Head of caudate nucleus (tissue), 42 donors: ENCODE results near the gene HIP1R.
"Not testable (repeated sequence)": the region's sequence is repeated elsewhere in the genome, so short reads cannot be mapped to it uniquely, and the experiment has no call there.

Experiments used
- DNase-seq, 42 donors: peaks; one replicate each; pipeline versions ENCODE4 v3.0.0 to v3.0.0-alpha.2; 2020 to 2021; ENCODE audit warnings: mixed read lengths in 7 of 42
- intact Hi-C: fragments of 100-400 bp; cut with DNase I; formaldehyde crosslinking; loops from one replicate; pipeline ENCODE4 v1.15.0; 2022

Gene HIP1R

GRCh38 chr12:122834921-122835749 is at the start of gene HIP1R:
TSS of gene HIP1R (plus strand) at chr12:122835457. CDS start at chr12:122835551, 94 bp downstream.
- intact Hi-C loops, result no loop called here
- peak in 33 of 42 donors; percentile 35 to 83 (median 69) for DNase-seq

DNA sequence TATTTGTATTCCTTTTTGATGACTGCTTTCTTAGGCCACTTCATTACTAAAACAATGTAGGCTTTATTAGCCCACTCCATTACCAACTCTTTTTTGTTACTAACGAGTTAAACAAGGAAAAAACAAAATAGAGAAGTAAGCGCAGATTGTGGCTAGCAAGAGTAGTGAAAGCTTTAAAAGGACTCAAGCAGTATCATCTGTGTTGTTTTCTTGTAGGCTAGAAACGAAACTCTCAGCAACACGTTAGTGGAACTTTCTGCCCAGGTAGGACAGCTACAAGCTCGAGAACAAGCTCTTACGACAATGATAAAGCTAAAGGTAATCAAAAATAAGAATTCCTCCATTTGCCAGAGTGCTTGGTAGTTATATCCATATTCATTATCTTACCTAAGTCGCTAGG is 49.8 kb upstream of the HIP1R start:
- DNase-seq, result no peak
- intact Hi-C loops, result no loop called here

DNA sequence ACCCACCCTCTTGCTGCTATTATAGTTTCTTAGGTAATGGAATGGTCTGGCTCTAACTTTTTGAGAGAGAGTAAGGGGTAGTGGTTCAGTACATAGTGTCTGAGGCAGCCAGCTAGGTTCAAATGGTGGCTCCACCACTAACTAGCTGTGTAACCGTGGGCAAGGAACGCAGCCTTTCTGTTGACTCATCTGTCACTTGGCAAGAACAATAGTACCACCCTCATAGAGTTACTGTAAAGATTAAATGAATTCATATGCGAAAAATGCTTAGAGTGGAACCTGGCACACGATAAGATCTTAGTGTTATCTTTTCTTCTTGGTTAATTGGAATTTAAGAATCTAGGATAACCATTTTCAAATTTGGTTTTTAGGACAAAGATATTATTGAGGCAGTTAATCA is 46.9 kb upstream of the HIP1R start:
- DNase-seq, result peak in 2 of 42 donors; percentile 19 to 20
- intact Hi-C loops, result no loop called here

GRCh38 chr12:122789637-122790036 is 45.6 kb upstream of the HIP1R start:
- intact Hi-C loops, result loop anchor here (5.0 to 10.0 kb wide), 2 partner anchors 65 to 163 kb away; no protein-coding TSS in a partner anchor
- DNase-seq, result no peak

- intact Hi-C loops, result loop anchor here (5.0 to 10.0 kb wide), 2 partner anchors 64 to 162 kb away; no protein-coding TSS in a partner anchor
Observed at GRCh38 chr12:122790393-122791075, 44.7 kb upstream of the HIP1R start.

GRCh38 chr12:122793685-122794106 is 41.6 kb upstream of the HIP1R start:
- intact Hi-C loops, result loop anchor here (5.0 to 10.0 kb wide), 2 partner anchors 61 to 159 kb away; no protein-coding TSS in a partner anchor
- peak in 12 of 42 donors; percentile 7 to 66 (median 24) for DNase-seq

More at GRCh38 chr12:122790393-122791075, 44.7 kb upstream of the HIP1R start:
- no peak for DNase-seq

DNA sequence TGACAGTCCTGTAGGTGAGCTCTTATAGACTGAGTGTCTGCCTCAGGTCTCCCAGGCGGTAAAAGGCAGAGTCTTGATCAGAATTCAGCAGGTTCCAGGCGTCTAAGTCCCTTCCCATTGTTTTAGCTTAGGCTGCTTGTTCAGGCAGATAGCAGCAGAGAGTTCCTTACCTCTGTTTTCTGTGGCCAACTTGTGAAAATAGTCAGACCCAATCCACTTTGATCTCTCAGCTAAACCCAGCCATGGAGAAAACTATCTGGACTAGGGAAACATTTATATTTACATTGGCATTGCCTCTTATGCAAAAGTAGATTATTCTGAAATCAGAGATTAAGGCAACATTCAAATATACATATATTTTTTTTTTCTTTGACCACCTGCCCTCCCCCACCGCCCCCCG is 39.5 kb upstream of the HIP1R start:
- DNase-seq, result no peak
- intact Hi-C loops, result loop anchor here (10.0 kb wide), 1 partner anchor 59 kb away; no protein-coding TSS in a partner anchor

- intact Hi-C loops, result loop anchor here (10.0 kb wide), 1 partner anchor 55 kb away; no protein-coding TSS in a partner anchor
- DNase-seq, result no peak
Observed at GRCh38 chr12:122799641-122800243, 35.5 kb upstream of the HIP1R start.

GRCh38 chr12:122803937-122804336 is 31.3 kb upstream of the HIP1R start:
- no peak for DNase-seq
- intact Hi-C loops, result no loop called here

DNA sequence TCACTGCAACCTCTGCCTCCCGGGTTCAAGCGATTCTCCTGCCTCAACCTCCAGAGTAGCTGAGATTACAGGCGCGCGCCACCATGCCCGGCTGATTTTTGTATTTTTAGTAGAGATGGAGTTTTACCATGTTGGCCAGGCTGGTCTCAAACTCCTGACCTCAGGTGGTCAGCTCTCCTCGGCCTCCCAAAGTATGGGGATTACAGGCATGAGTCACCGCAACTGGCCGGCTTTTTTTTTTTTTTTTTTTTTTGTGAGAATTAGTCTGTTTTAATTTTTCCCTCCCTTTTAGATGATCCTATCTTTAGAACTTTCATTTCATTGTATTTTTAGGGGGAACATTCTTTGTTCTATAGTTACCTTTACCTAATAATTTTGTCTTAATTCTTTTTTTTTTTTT is 30.3 kb upstream of the HIP1R start:
- intact Hi-C loops, DNase-seq: not testable (repeated sequence)

- intact Hi-C loops, result no loop called here
- DNase-seq, result no peak
Observed at GRCh38 chr12:122807651-122808050, 27.6 kb upstream of the HIP1R start.

- intact Hi-C loops, result no loop called here
- peak in 1 of 42 donors; percentile 10 for DNase-seq
Observed at GRCh38 chr12:122811777-122812176, 23.5 kb upstream of the HIP1R start.

- intact Hi-C loops, result no loop called here
- no peak for DNase-seq
Observed at GRCh38 chr12:122813310-122813713, 21.9 kb upstream of the HIP1R start.

GRCh38 chr12:122819209-122819785 is 16.0 kb upstream of the HIP1R start:
- peak in 32 of 42 donors; percentile 27 to 82 (median 56) for DNase-seq
- intact Hi-C loops, result no loop called here

DNA sequence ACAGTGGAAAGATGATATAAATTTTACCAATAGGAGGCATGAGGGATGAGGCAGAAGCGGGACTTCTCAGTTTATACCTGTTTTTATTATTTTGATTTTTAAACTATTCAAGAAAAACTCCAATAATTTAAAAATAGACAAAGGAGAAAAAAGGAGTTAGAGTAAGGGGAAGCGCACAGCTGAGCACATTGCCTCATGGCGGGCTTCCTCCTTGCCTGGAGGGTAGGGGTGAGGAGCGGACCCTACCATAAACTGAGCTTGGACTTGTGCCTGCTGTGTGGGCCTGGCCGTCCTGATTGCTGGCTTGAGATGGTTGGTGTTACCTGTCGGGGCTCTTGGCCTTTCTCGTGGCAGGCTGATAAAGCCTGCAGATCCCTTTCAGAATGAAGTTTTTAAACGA is 15.1 kb upstream of the HIP1R start:
- DNase-seq, result no peak
- intact Hi-C loops, result no loop called here

GRCh38 chr12:122820838-122821271 is 14.4 kb upstream of the HIP1R start:
- intact Hi-C loops, result no loop called here
- no peak for DNase-seq

GRCh38 chr12:122823429-122823828 is 11.8 kb upstream of the HIP1R start:
- intact Hi-C loops, result no loop called here
- DNase-seq, result no peak

GRCh38 chr12:122825773-122826724 is 9.2 kb upstream of the HIP1R start:
- intact Hi-C loops, result no loop called here
- peak in 7 of 42 donors; percentile 18 to 60 (median 33) for DNase-seq
